Neural cell (in vitro differentiated cells): ENCODE measurements around the gene MRPL43. TPM values are rescaled to one million over a fixed set of nuclear protein-coding genes. Genes with fewer than 3 reads are reported as not detected.
A peak's percentile ranks its signal among the peaks of the same experiment; 100 is the strongest.

Source experiments
- H2AFZ ChIP-seq: fragments of 200-600, 300-800 bp; sonication (generic), shearing (Covaris generic); 2 replicates; pipeline ENCODE4 v1.6.0; 2014; ENCODE audit warnings: low read depth, mild to moderate bottlenecking, antibody characterized with exemption, low read length, moderate library complexity
- H3F3A ChIP-seq: fragments of 200-600 bp; shearing (Covaris generic); 2 replicates; pipeline ENCODE4 v1.6.1; 2016; ENCODE audit warnings: mild to moderate bottlenecking, moderate library complexity, mixed read lengths, antibody characterized with exemption, low read length; ENCODE audit not compliant: insufficient read depth, poor library complexity, severe bottlenecking
- H3K27ac ChIP-seq: fragments of 200-600, 300-800 bp; sonication (generic), shearing (Covaris generic); 2 replicates; pipeline ENCODE4 v1.5.1; 2014; ENCODE audit warnings: mild to moderate bottlenecking, low read length, moderate library complexity
- H3K27me3 ChIP-seq: fragments of 300-800, 200-600 bp; sonication (generic), shearing (Covaris generic); 2 replicates; pipeline ENCODE4 v1.6.0; 2014; ENCODE audit warnings: mild to moderate bottlenecking, low read depth, low read length, moderate library complexity; ENCODE audit not compliant: insufficient read depth
- H3K36me3 ChIP-seq: fragments of 300-800, 200-600 bp; sonication (generic), shearing (Covaris generic); 2 replicates; pipeline ENCODE4 v1.5.1; 2014; ENCODE audit warnings: mild to moderate bottlenecking, antibody characterized with exemption, low read length, moderate library complexity; ENCODE audit not compliant: insufficient read depth
- H3K4me2 ChIP-seq: fragments of 300-800, 200-600 bp; sonication (generic), shearing (Covaris generic); 2 replicates; pipeline ENCODE4 v1.6.0; 2014; ENCODE audit warnings: mild to moderate bottlenecking, low read length
- H3K4me3 ChIP-seq: fragments of 300-800, 200-600 bp; sonication (generic), shearing (Covaris generic); 2 replicates; pipeline ENCODE4 v1.5.1; 2014; ENCODE audit warnings: mild to moderate bottlenecking, low read length, moderate library complexity
- H3K79me2 ChIP-seq: fragments of 200-600 bp; shearing (Covaris generic); replicated peaks from 2 replicates; pipeline ENCODE4 v1.6.0; 2014; ENCODE audit warnings: mild to moderate bottlenecking, low read length, moderate library complexity; ENCODE audit not compliant: insufficient read depth
- H3K9ac ChIP-seq: fragments of 300-800, 200-600 bp; sonication (generic), shearing (Covaris generic); 2 replicates; pipeline ENCODE4 v1.6.1; 2016; ENCODE audit warnings: mild to moderate bottlenecking, low read length, mixed read lengths
- H3K9me2 ChIP-seq: fragments of 200-600 bp; shearing (Covaris generic); 2 replicates; pipeline ENCODE4 v1.6.1; 2016; ENCODE audit warnings: mild to moderate bottlenecking, low read length, mixed read lengths; ENCODE audit not compliant: insufficient read depth
- H3K9me3 ChIP-seq: fragments of 200-600, 300-800 bp; sonication (generic), shearing (Covaris generic); 2 replicates; pipeline ENCODE4 v1.6.1; 2016; ENCODE audit warnings: mild to moderate bottlenecking, mixed run types, low read length, moderate library complexity, mixed read lengths
- H4K20me1 ChIP-seq: fragments of 200-600 bp; shearing (Covaris generic); 2 replicates; pipeline ENCODE4 v1.6.1; 2016; ENCODE audit warnings: mild to moderate bottlenecking, mixed run types; ENCODE audit not compliant: insufficient read depth
- CTCF ChIP-seq: fragments of 450-650 bp; IDR thresholded peaks from 2 replicates; pipeline ENCODE4 v1.5.1; 2014; ENCODE audit warnings: antibody characterized with exemption, mild to moderate bottlenecking, moderate library complexity; ENCODE audit not compliant: poor library complexity, severe bottlenecking
- EP300 ChIP-seq: fragments of 450-650 bp; conservative IDR thresholded peaks from 2 replicates; pipeline ENCODE4 v1.6.1; 2014; ENCODE audit warnings: antibody characterized with exemption, mild to moderate bottlenecking, moderate library complexity; ENCODE audit not compliant: poor library complexity, severe bottlenecking
- EZH2 ChIP-seq: fragments of 200-600, 300-800 bp; shearing (Covaris generic), sonication (generic); IDR thresholded peaks from 2 replicates; pipeline ENCODE4 v1.6.1; 2014; ENCODE audit warnings: antibody characterized with exemption, low read length, borderline replicate concordance, mild to moderate bottlenecking; ENCODE audit not compliant: insufficient read depth, poor library complexity, severe bottlenecking
- MXI1 ChIP-seq: fragments of 450-650 bp; conservative IDR thresholded peaks from 2 replicates; pipeline ENCODE4 v1.6.1; 2014; ENCODE audit warnings: antibody characterized with exemption, mild to moderate bottlenecking; ENCODE audit not compliant: poor library complexity, severe bottlenecking
- POLR2AphosphoS5 ChIP-seq: IDR thresholded peaks from 2 replicates; pipeline ENCODE4 v1.6.1; 2012
- RAD21 ChIP-seq: fragments of 450-650 bp; conservative IDR thresholded peaks from 2 replicates; pipeline ENCODE4 v1.6.1; 2014; ENCODE audit warnings: antibody characterized with exemption, mild to moderate bottlenecking, moderate library complexity
- SMC3 ChIP-seq: fragments of 450-650 bp; conservative IDR thresholded peaks from 2 replicates; pipeline ENCODE4 v1.6.1; 2014; ENCODE audit warnings: antibody characterized with exemption, mild to moderate bottlenecking, moderate library complexity; ENCODE audit not compliant: poor library complexity
- TAF1 ChIP-seq: IDR thresholded peaks from 2 replicates; pipeline ENCODE4 v1.6.1; 2012; ENCODE audit warnings: low read depth
- polyA plus RNA-seq: library from polyadenylated mRNA; depleted of rRNA; stranded (reverse); fragments of >200 nt; gene quantifications from 2 replicates; pipeline ENCODE4 v1.2.3, GENCODE V29; 2014
- TF ChIP-seq, protein P1 (sequence below): IDR thresholded peaks from 2 replicates; pipeline ENCODE4 v1.6.1; 2012; ENCODE audit warnings: borderline replicate concordance

Gene MRPL43
- polyA plus RNA-seq, 1 donor from 2014 or later, result 121 TPM

DNA sequence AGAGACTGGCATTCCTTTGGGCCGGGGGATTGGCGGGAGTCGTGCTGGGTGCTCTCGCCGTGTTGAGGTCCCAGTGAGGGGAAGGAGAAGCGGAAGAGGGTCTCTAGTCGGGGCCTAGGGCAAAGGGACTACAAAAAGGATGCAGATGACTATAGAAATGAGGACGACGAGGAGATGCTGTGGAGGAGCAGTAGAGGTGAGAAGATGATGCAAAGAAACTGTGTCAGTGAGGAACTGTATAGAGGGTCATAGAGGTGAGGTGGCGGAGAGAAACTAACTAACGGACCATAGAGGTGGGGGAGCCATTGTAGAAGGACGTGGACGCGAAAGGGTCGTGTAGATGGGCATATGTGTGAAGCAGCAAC lies 370 bp upstream of the MRPL43 start:
- H2AFZ ChIP-seq, result peak overlapping the region; percentile 53
- no peaks in the 10 kb centered on the region for H3F3A ChIP-seq
- peaks cover 12% of the 10 kb centered on the region for H3K79me2 ChIP-seq
- H3K9me3 ChIP-seq, result no peaks in the 10 kb centered on the region
- H3K36me3 ChIP-seq, result no peaks in the 10 kb centered on the region
- H3K9me2 ChIP-seq, result no peaks in the 10 kb centered on the region
- H4K20me1 ChIP-seq, result no peaks in the 10 kb centered on the region
- no peak overlapping the region for H3K27ac ChIP-seq
- H3K4me3 ChIP-seq, result peak overlapping the region; percentile 87
- TF ChIP-seq TAF1 (no peak), CTCF (no peak), MXI1 (no peak), RAD21 (no peak), SMC3 (no peak), POLR2AphosphoS5 (no peak), EP300 (no peak), EZH2 (no peak)
- TF ChIP-seq, protein P1, sequence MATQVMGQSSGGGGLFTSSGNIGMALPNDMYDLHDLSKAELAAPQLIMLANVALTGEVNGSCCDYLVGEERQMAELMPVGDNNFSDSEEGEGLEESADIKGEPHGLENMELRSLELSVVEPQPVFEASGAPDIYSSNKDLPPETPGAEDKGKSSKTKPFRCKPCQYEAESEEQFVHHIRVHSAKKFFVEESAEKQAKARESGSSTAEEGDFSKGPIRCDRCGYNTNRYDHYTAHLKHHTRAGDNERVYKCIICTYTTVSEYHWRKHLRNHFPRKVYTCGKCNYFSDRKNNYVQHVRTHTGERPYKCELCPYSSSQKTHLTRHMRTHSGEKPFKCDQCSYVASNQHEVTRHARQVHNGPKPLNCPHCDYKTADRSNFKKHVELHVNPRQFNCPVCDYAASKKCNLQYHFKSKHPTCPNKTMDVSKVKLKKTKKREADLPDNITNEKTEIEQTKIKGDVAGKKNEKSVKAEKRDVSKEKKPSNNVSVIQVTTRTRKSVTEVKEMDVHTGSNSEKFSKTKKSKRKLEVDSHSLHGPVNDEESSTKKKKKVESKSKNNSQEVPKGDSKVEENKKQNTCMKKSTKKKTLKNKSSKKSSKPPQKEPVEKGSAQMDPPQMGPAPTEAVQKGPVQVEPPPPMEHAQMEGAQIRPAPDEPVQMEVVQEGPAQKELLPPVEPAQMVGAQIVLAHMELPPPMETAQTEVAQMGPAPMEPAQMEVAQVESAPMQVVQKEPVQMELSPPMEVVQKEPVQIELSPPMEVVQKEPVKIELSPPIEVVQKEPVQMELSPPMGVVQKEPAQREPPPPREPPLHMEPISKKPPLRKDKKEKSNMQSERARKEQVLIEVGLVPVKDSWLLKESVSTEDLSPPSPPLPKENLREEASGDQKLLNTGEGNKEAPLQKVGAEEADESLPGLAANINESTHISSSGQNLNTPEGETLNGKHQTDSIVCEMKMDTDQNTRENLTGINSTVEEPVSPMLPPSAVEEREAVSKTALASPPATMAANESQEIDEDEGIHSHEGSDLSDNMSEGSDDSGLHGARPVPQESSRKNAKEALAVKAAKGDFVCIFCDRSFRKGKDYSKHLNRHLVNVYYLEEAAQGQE, result no peak
- H3K27me3 ChIP-seq, result no peaks in the 10 kb centered on the region
- H3K4me2 ChIP-seq, result peak overlapping the region; percentile 75
- H3K9ac ChIP-seq, result peak overlapping the region; percentile 93

- Histone ChIP-seq H3K36me3 (no peaks in the 10 kb centered on the region), H3K27ac (peak overlapping the region; percentile 94), H3K9me2 (no peaks in the 10 kb centered on the region), H3K9ac (peak overlapping the region; percentile 93), H3K79me2 (peaks cover 12% of the 10 kb centered on the region), H3F3A (no peaks in the 10 kb centered on the region), H3K27me3 (no peaks in the 10 kb centered on the region), H2AFZ (no peak overlapping the region), H3K4me2 (peak overlapping the region; percentile 90), H3K4me3 (peak overlapping the region; percentile 87), H3K9me3 (no peaks in the 10 kb centered on the region), H4K20me1 (no peaks in the 10 kb centered on the region)
- TF ChIP-seq MXI1, result no peak
- TF ChIP-seq POLR2AphosphoS5, result no peak
These were observed 710 bp downstream of the MRPL43 start for GRCh38 chr10:100986623-100986951.

DNA sequence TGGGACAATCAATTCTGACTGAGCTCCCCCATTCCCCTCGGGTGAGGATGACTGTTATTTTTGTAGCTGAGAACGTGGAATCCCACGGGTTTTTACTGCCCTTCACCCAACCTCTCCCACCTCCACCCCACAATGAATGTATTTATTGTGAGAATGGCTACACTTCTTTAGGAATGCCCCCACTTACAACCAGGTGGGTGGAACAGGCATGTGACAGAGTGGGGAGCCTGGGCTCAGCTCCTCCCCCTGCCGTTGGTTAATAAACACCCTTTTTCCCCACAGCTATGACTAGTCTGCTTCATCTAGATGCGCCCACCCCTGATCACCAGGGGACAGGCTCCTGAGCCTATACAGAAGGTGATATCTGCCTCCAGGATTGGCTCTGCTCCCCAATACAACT lies 2.0 kb downstream of the MRPL43 start:
- Histone ChIP-seq H2AFZ (no peak overlapping the region), H3K9me2 (no peaks in the 10 kb centered on the region), H3K9ac (no peak overlapping the region), H3K4me2 (no peak overlapping the region), H3K4me3 (no peak overlapping the region), H4K20me1 (no peaks in the 10 kb centered on the region), H3K79me2 (peaks cover 12% of the 10 kb centered on the region), H3K36me3 (no peaks in the 10 kb centered on the region), H3F3A (no peaks in the 10 kb centered on the region), H3K27me3 (no peaks in the 10 kb centered on the region), H3K9me3 (no peaks in the 10 kb centered on the region), H3K27ac (no peak overlapping the region)
- TF ChIP-seq, protein P1, result no peak
- TF ChIP-seq CTCF (no peak), SMC3 (no peak), EP300 (no peak), MXI1 (no peak), TAF1 (no peak), EZH2 (no peak), POLR2AphosphoS5 (no peak), RAD21 (no peak)
